ENCODE results near the gene FOXRED2.

The FOXRED2 gene

GRCh38 chr22:36449596-36450175 lies 57.2 kb downstream of the FOXRED2 start:
- DNase-seq (ENCODE audit: low read depth in 2 of 2), result no peak

GRCh38 chr22:36447632-36448031 lies 59.2 kb downstream of the FOXRED2 start:
- no peak for DNase-seq (ENCODE audit: low read depth in 2 of 2)

- no peak for DNase-seq (ENCODE audit: low read depth in 2 of 2)
Observed at GRCh38 chr22:36445158-36445668, 61.6 kb downstream of the FOXRED2 start.

- DNase-seq (ENCODE audit: low read depth in 2 of 2), result no peak
Observed at GRCh38 chr22:36443198-36443770, 63.6 kb downstream of the FOXRED2 start.

- no peak for DNase-seq (ENCODE audit: low read depth in 2 of 2)
Observed at GRCh38 chr22:36442506-36443197, 64.2 kb downstream of the FOXRED2 start.

GRCh38 chr22:36440429-36441002 lies 66.3 kb downstream of the FOXRED2 start:
- no peak for DNase-seq (ENCODE audit: low read depth in 2 of 2)

GRCh38 chr22:36439481-36440271 lies 67.2 kb downstream of the FOXRED2 start:
- no peak for DNase-seq (ENCODE audit: low read depth in 2 of 2)
